Measurements from ENCODE around the gene HS2ST1. TPM values are rescaled to one million over a fixed set of nuclear protein-coding genes. Genes with fewer than 3 reads are reported as not detected.

Gene HS2ST1
- total RNA-seq, 6 experiments from 2014 or later: 9.9 to 17.2 (median 13.7) TPM

GRCh38 chr1:87051965-87052364 is 137.5 kb downstream of the HS2ST1 start:
- ATAC-seq (no peak), DNase-seq (no peak)
- no peak overlapping the region for H3K27ac ChIP-seq
- no peaks in the 10 kb centered on the region for H3K4me1 ChIP-seq
- 96% methylated on average over 4 of the region's 5 CpGs for WGBS (ENCODE audit: insufficient coverage, low coverage, low lambda C conversion rate, missing lambda C conversion rate)
- H3K36me3 ChIP-seq: no peaks in the 10 kb centered on the region
- no peaks in the 10 kb centered on the region for H3K27me3 ChIP-seq
- no peak for TF ChIP-seq CTCF (IDR thresholded peaks at IDR 0.05)
- TF ChIP-seq POLR2A (IDR thresholded peaks at IDR 0.05): no peak
- H3K4me3 ChIP-seq: no peak overlapping the region
- intact Hi-C loops (cut with DNase I): no loop called here
- peaks cover 0 to 5% (median 0%) of the 10 kb centered on the region in 4 donors for H3K9me3 ChIP-seq

- 90% methylated on average over 3 of the region's 3 CpGs for WGBS (ENCODE audit: insufficient coverage, low coverage, low lambda C conversion rate, missing lambda C conversion rate)
- Histone ChIP-seq H3K4me3 (no peak overlapping the region), H3K36me3 (no peaks in the 10 kb centered on the region), H3K9me3 (peaks cover 0 to 5% (median 0%) of the 10 kb centered on the region in 4 donors), H3K27me3 (no peaks in the 10 kb centered on the region), H3K27ac (no peak overlapping the region), H3K4me1 (no peaks in the 10 kb centered on the region)
- no peak for ATAC-seq
- no peak for TF ChIP-seq CTCF (IDR thresholded peaks at IDR 0.05)
- no peak for TF ChIP-seq POLR2A (IDR thresholded peaks at IDR 0.05)
- DNase-seq: no peak
- intact Hi-C loops (cut with DNase I): no loop called here
These were observed 138.0 kb downstream of the HS2ST1 start for GRCh38 chr1:87052400-87052799.

GRCh38 chr1:87052961-87053360 is 138.5 kb downstream of the HS2ST1 start:
- Histone ChIP-seq H3K36me3 (no peaks in the 10 kb centered on the region), H3K4me1 (no peaks in the 10 kb centered on the region), H3K27ac (no peak overlapping the region), H3K9me3 (peaks cover 0 to 2% (median 0%) of the 10 kb centered on the region in 4 donors), H3K4me3 (no peak overlapping the region), H3K27me3 (no peaks in the 10 kb centered on the region)
- no peak for TF ChIP-seq CTCF (IDR thresholded peaks at IDR 0.05)
- TF ChIP-seq POLR2A (IDR thresholded peaks at IDR 0.05): no peak
- ATAC-seq (no peak), DNase-seq (no peak)
- 90% methylated on average over 1 of the region's 1 CpG for WGBS (ENCODE audit: insufficient coverage, low coverage, low lambda C conversion rate, missing lambda C conversion rate)
- intact Hi-C loops (cut with DNase I): no loop called here

GRCh38 chr1:87053446-87053845 is 139.0 kb downstream of the HS2ST1 start:
- no peak for TF ChIP-seq CTCF (IDR thresholded peaks at IDR 0.05)
- TF ChIP-seq POLR2A (IDR thresholded peaks at IDR 0.05): no peak
- intact Hi-C loops (cut with DNase I): no loop called here
- no peak overlapping the region for H3K27ac ChIP-seq
- no peaks in the 10 kb centered on the region for H3K27me3 ChIP-seq
- DNase-seq (no peak), ATAC-seq (no peak)
- WGBS (ENCODE audit: insufficient coverage, low coverage, low lambda C conversion rate, missing lambda C conversion rate): 95% methylated on average over 1 of the region's 1 CpG
- H3K36me3 ChIP-seq: no peaks in the 10 kb centered on the region
- H3K9me3 ChIP-seq: no peaks in the 10 kb centered on the region
- no peaks in the 10 kb centered on the region for H3K4me1 ChIP-seq
- H3K4me3 ChIP-seq: no peak overlapping the region

- intact Hi-C loops (cut with DNase I): no loop called here
- no peak for TF ChIP-seq CTCF (IDR thresholded peaks at IDR 0.05)
- no peak for TF ChIP-seq POLR2A (IDR thresholded peaks at IDR 0.05)
These were observed 142.5 kb downstream of the HS2ST1 start for GRCh38 chr1:87056974-87057373.

More at GRCh38 chr1:87056974-87057373, 142.5 kb downstream of the HS2ST1 start:
- ATAC-seq (no peak), DNase-seq (no peak)
- no peak overlapping the region for H3K27ac ChIP-seq
- H3K36me3 ChIP-seq: no peaks in the 10 kb centered on the region
- H3K4me1 ChIP-seq: no peaks in the 10 kb centered on the region
- no peaks in the 10 kb centered on the region for H3K9me3 ChIP-seq
- H3K4me3 ChIP-seq: no peak overlapping the region
- H3K27me3 ChIP-seq: no peaks in the 10 kb centered on the region
